Neutrophil (primary cell): ENCODE data around the gene FAM47E.

Experiments
- H3K27ac ChIP-seq: fragments of 200-600 bp; sonication (generic); 2 replicates; pipeline ENCODE4 v1.5.1; 2016; ENCODE audit warnings: mild to moderate bottlenecking, moderate library complexity
- H3K27me3 ChIP-seq: fragments of 200-600 bp; sonication (generic); 2 replicates; pipeline ENCODE4 v1.6.0; 2016; ENCODE audit warnings: mild to moderate bottlenecking
- H3K36me3 ChIP-seq: fragments of 200-600 bp; sonication (generic); 2 replicates; pipeline ENCODE4 v1.5.1; 2017
- H3K4me1 ChIP-seq, 2 experiments: fragments of 200-600 bp in 1 of 2; sonication (generic) in 1 of 2; 1 replicate in 1 of 2; 2 replicates in 1 of 2; pipeline versions ENCODE4 v1.5.1 to v1.6.1; 2013 to 2016; ENCODE audit warnings: low read depth in 1 of 2, low read length in 1 of 2, mild to moderate bottlenecking in 1 of 2, moderate library complexity in 1 of 2; ENCODE audit not compliant: control insufficient read depth in 1 of 2, insufficient read depth in 1 of 2
- H3K4me3 ChIP-seq, 2 experiments: fragments of 200-600 bp in 1 of 2; sonication (generic) in 1 of 2; 1 replicate in 1 of 2; 2 replicates in 1 of 2; pipeline ENCODE4 v1.5.1; 2013 to 2016; ENCODE audit warnings: low read depth in 1 of 2, low read length in 1 of 2, mild to moderate bottlenecking in 1 of 2, moderate library complexity in 1 of 2
- H3K9me3 ChIP-seq: fragments of 200-600 bp; sonication (generic); 2 replicates; pipeline ENCODE4 v1.5.1; 2016
- TF ChIP-seq, protein P1 (sequence below): fragments of 200-600 bp; sonication (generic); IDR thresholded peaks from 2 replicates; pipeline ENCODE4 v1.5.1; 2016; ENCODE audit warnings: antibody characterized with exemption

FAM47E gene

DNA sequence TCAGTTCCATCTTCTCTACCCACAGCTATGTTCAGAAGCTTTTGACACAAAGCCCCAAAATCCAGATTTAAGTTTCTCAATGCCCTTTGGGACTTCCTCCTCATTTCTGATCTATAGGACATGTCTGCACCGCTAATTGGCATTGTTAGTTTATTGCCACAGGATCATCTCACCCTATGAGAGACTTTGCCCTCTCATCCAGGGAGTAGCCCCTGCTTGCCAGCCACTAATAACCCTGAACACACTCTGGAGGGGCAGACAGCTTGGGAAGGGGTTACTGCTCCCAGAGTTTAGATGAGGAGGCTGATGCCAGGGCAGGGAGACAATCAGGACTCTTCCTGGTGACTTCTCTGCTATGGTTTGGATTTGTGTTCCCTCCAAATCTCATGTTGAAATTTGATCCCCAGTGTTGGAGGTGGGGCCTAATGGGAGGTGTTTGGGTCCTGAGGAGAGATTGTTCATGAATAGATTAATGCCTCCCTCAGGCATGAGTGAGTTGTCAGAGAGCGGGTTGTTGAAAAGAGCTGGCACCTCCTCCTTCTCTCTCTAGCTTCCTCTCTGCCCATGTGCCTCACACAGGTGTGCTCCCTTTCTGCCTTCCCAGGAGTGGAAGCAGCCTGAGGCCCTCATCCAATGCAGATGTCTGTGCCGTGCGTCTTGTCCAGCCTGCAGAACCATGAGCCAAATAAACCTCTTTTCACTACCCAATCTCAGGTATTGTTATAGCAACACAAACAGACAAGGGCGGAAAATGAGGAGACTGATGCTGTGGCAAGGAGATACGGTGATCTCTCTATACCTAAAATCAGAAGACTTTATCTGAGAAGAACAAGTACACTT lies 34.3 kb upstream of the FAM47E start:
- no peaks in the 10 kb centered on the region for H3K27me3 ChIP-seq
- no peaks in the 10 kb centered on the region for H3K36me3 ChIP-seq
- TF ChIP-seq, protein P1, sequence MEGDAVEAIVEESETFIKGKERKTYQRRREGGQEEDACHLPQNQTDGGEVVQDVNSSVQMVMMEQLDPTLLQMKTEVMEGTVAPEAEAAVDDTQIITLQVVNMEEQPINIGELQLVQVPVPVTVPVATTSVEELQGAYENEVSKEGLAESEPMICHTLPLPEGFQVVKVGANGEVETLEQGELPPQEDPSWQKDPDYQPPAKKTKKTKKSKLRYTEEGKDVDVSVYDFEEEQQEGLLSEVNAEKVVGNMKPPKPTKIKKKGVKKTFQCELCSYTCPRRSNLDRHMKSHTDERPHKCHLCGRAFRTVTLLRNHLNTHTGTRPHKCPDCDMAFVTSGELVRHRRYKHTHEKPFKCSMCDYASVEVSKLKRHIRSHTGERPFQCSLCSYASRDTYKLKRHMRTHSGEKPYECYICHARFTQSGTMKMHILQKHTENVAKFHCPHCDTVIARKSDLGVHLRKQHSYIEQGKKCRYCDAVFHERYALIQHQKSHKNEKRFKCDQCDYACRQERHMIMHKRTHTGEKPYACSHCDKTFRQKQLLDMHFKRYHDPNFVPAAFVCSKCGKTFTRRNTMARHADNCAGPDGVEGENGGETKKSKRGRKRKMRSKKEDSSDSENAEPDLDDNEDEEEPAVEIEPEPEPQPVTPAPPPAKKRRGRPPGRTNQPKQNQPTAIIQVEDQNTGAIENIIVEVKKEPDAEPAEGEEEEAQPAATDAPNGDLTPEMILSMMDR: no peak
- H3K27ac ChIP-seq: no peak overlapping the region
- no peaks in the 10 kb centered on the region for H3K9me3 ChIP-seq
- H3K4me3 ChIP-seq: no peak overlapping the region
- peaks cover 37 to 39% of the 10 kb centered on the region in 2 experiments for H3K4me1 ChIP-seq

DNA sequence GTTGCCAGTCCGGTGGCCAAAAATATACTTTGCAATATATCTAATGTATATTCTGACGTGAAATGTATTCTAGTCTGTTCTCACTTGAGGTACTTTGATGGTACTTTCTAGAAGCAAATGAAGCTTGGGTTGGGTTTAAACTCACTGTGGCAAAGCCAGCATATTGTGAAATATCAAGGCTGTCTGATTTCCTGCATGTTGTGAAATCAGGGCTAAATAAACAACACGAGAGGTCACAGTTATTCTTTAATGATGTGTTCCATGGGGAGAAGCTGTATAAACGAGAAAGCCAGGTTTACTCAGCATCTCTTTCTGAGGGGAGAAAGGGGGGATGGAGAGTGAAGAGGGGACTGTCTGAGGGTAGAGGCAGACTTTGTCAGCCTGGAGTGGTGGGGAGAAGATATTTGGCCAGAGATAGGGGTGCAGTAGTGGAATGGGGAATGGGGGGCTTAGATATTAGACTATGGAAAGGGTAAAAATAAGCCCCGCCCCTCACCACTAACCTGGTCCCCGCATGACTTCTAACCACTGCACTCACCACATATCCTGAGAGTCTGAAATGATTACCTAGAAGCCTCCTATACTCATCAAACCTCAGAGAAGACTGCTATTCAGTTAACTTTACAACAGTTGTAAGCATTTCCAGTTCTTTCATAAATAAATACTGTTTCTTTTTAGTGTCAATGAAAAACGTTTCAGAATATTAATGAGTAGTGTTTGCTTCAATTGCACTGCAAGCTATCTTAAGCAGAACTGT lies 32.0 kb upstream of the FAM47E start:
- TF ChIP-seq, protein P1: no peak
- Histone ChIP-seq H3K9me3 (no peaks in the 10 kb centered on the region), H3K4me3 (peak overlapping the region in 1 of 2 experiments; percentile 14), H3K4me1 (peaks cover 20 to 22% of the 10 kb centered on the region in 2 experiments), H3K27me3 (no peaks in the 10 kb centered on the region), H3K36me3 (no peaks in the 10 kb centered on the region), H3K27ac (peak overlapping the region; percentile 37)

DNA sequence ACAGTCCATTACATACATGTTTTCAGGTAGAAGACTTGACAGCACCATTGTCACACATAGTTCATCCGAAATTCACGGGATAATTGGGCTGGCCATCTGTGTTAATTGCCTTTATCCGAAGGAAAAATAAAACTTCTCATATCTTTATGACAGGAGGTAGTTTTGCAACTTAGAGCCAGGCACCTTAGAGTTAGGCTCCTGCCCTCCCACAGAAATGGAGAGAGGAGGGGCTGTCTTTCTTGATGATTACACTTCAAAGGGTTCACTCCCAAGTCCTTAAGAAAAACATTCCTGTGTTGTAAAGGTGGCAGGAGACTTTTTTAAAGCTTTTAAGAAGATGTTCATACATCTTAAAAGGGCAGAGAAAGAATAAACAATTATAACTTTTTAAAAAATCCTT lies 27.4 kb upstream of the FAM47E start:
- Histone ChIP-seq H3K27me3 (no peaks in the 10 kb centered on the region), H3K4me1 (peaks cover 7% of the 10 kb centered on the region in 2 experiments), H3K4me3 (no peak overlapping the region), H3K9me3 (no peaks in the 10 kb centered on the region), H3K27ac (no peak overlapping the region), H3K36me3 (no peaks in the 10 kb centered on the region)
- TF ChIP-seq, protein P1: no peak

DNA sequence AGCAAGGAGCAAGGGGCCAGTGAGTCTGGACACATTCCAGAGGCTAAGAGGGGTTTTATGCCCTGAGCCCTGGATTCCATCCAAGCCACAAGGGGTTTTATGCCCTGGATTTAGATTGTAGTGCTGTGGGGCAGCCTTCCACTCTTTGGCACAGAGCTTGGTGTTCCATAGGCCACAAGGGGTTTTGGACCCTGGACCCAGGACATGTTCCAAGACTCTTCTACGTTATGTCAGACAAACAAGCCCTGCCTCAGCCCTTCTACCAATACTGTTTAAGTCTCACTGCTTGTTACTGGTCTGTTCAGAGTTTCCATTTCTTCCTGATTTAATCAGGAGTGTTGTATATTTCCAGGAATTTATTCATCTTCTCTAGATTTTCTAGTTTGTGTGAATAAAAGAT lies 25.1 kb upstream of the FAM47E start:
- Histone ChIP-seq H3K4me1 (no peaks in the 10 kb centered on the region), H3K27ac (no peak overlapping the region), H3K27me3 (no peaks in the 10 kb centered on the region), H3K4me3 (no peak overlapping the region), H3K9me3 (no peaks in the 10 kb centered on the region), H3K36me3 (no peaks in the 10 kb centered on the region)
- TF ChIP-seq, protein P1: no peak

DNA sequence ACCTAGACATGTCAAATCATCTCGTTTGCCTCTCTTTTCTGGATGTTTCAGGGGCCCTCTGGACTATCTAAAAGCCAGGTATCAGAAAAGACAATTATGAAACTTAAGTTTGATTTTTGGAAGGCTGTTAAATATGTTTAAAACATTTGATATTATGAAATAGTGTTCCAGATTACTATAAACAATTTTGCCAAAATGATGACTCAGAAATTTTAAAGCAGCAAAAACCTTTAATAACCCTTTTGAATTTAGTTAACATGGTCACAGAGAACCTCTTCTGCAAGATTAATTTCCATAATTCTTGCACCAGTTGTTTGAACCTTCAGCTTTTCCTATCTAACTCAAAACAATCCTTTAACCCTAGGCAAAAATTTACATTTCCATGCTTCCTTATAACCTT lies 18.8 kb upstream of the FAM47E start:
- Histone ChIP-seq H3K27me3 (no peaks in the 10 kb centered on the region), H3K4me1 (no peaks in the 10 kb centered on the region), H3K36me3 (no peaks in the 10 kb centered on the region), H3K9me3 (no peaks in the 10 kb centered on the region), H3K27ac (no peak overlapping the region), H3K4me3 (no peak overlapping the region)
- TF ChIP-seq, protein P1: no peak
